ENCODE data around the gene RIC8A. TPM values are rescaled to one million over a fixed set of nuclear protein-coding genes. Genes with fewer than 3 reads are reported as not detected.

The RIC8A gene
- total and polyA plus RNA-seq, 9 of the 15 experiments (the other 6 are each of a cell fraction or from before 2014, with no cell fraction given), result 10.7 to 108 (median 72.1) TPM

DNA sequence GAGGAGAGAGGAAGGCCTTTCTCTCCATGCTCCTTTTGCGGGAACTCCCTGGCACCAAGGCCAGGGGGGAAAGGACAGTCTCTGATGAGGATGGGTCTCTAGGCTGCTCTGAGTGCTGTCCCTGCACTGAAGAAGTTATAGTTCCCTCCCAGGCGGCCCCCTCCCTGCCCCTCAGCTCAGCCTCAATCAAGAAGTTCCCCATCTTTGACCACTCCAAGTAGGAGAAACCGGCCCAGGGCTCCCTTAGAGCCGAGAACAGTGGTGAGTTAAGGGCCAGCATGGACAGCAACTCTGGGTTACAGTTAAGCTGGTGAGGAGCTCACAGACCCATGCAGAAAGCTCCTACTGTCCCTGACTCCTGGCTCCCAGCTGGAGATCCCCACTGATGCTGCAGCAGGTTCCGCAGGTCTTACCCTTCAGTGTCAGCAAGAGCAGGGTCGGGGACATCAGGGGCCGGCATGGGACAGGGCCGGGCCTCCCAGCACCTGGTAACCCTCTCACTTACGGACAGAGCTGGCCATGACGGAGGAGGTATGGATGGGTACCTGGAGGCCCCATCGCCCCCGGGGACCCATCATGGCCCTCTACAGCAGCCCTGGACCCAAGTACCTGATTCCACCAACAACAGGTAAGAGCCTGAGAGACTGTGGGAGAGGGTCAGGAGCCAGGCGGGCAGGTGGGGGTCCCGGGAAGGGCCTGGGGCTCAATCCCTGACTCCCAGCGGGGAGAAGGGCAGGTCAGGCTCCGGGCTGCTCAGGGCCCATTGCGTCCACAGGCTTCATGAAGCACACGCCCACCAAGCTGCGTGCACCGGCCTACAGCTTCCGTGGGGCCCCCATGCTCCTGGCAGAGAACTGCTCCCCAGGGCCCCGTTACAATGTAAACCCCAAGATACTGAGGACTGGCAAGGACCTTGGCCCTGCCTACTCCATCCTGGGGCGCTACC, 10.4 kb upstream of the RIC8A start:
- peak; percentile 7; the same call in 2 of the 3 replicates for ATAC-seq
- ChIA-PET CTCF (ENCODE audit: low intra/inter-chr PET ratio) (no interaction called here), POLR2A (interaction anchor here (0.6 to 2.4 kb wide), 4 partner anchors 8 to 321 kb away, joined by 3 to 23 read pairs (median 4); partner anchors contain the start of genes BET1L and RIC8A)
- 45% methylated on average over 21 of the region's 23 CpGs for WGBS (ENCODE audit: insufficient coverage, low coverage, missing lambda C conversion rate)
- no peaks in the 10 kb centered on the region for H3K79me2 ChIP-seq (ENCODE audit: control insufficient read depth, insufficient read depth, low read length)
- no peaks in the 10 kb centered on the region for H3K9me1 ChIP-seq (ENCODE audit: control insufficient read depth, insufficient read depth, low read length)
- intact Hi-C loops (cut with micrococcal nuclease) (no loop called here), in situ Hi-C loops (cut with MboI) (loop anchor here (5.0 kb wide), 1 partner anchor 320 kb away; no protein-coding TSS in a partner anchor)
- peaks cover 7 to 27% of the 10 kb centered on the region in 2 experiments; a peak in 4 of 5 replicates for H3K4me1 ChIP-seq (replicated peaks in 1 of 2; ENCODE audit: control insufficient read depth in 2 of 2, insufficient read depth in 2 of 2, low read length in 2 of 2)
- no TSS peak for BruUV-seq (replicated peaks)
- 0 out of 4 replicates have a peak overlapping the region, but pooled peaks of 1 of the 2 experiments have one; percentile 64 for H3K9ac ChIP-seq (ENCODE audit: insufficient read depth in 1 of 2, low read depth in 2 of 2, low read length in 2 of 2)
- no peaks in the 10 kb centered on the region; the same call in 1 of the 2 replicates for H4K20me1 ChIP-seq (replicated peaks; ENCODE audit: control insufficient read depth, insufficient read depth, low read length)
- no peaks in the 10 kb centered on the region for H3K27me3 ChIP-seq (ENCODE audit: control insufficient read depth in 2 of 2, insufficient read depth in 2 of 2, low read length in 2 of 2)
- TF ChIP-seq ZNF764 (CRISPR knock-in tag; IDR thresholded peaks at IDR 0.05; ENCODE audit: low read depth) (no peak), POLR2G (IDR thresholded peaks at IDR 0.05; ENCODE audit: low read depth, low read length) (peak; percentile 52; the same call in 1 of the 2 replicates)
- H3K4me3 ChIP-seq, result no peak overlapping the region
- FAIRE-seq, result no peak
- no peak overlapping the region for H3K27ac ChIP-seq (ENCODE audit: extremely low read depth, low read depth, low read length)
- peaks cover 8% of the 10 kb centered on the region; the same call in 2 of the 3 replicates for H3K36me3 ChIP-seq (ENCODE audit: control insufficient read depth, insufficient read depth, low read length)
- no peaks in the 10 kb centered on the region for H3K9me3 ChIP-seq (replicated peaks; ENCODE audit: control insufficient read depth, insufficient read depth, low read depth, low read length)
- no peak for DNase-seq (ENCODE audit: extremely low read depth in 1 of 4, low spot score in 3 of 4)
- no peak overlapping the region for H3K4me2 ChIP-seq (ENCODE audit: insufficient read depth, low read length)
- no peak overlapping the region for H2AFZ ChIP-seq (ENCODE audit: low read depth, low read length)
